ENCODE data around the gene SGPP2.
"Not testable (repeated sequence)": the region's sequence is repeated elsewhere in the genome, so short reads cannot be mapped to it uniquely, and the experiment has no call there.

The SGPP2 gene

DNA sequence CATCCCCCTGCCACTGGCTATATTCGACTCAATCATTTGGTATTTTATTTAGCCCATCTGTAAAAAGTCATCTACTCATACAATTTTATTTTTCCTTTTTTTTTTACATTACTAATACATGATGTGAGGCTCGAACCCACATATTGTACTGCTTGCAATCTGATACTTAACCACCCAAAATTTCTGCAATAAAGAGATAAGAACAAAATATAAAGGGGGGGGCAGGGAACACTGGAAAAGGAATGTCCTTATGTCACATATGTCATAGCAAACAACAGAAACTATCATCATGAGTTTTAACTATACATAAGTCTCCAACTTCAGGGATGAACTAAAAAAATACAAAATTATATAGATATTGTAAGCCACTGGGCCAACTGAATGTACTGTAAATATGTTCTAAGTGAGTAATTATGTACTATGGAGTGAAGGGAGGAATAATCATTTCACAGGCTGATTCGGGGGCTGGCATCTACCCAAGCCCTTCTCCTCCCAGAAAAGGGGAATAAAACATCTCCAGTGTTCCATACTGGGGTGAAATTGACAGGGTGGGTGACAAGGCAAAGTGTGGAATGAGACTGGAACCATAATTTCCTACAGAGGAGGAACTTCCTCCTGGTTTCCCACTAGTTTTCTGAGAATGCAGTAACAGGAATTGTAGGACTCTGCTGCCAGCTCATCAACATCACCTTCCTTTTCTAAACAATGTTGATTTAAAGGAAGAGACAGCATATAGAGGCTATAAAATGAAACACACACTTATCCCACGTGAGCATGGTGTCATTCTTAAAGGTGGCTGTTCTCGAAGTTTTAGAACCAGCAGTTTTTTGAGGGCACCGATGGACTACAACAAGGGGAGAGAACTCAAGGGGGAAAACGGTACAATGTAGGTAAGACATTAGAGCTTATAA, 152.1 kb downstream of the SGPP2 start:
- DNase-seq (ENCODE audit: low spot score) = no peak

DNA sequence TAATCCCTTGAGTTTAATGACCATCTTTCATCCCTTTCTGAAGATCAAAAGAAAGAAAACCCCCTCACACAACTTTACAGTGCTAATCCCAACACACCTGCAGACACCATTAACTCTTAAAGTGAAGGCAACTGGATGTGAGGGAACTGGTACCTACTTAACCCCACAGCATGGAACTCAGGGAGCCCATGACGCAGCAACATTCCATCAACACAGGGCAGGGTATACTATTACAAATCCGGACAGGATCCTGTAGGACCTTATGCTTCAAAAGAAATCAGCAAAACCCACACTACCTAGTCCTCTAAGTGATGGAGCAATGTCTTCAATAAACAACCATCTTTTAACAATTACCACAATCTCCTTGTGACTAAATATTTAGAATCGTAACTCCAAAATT, 153.0 kb downstream of the SGPP2 start:
- DNase-seq (ENCODE audit: low spot score) = no peak

DNA sequence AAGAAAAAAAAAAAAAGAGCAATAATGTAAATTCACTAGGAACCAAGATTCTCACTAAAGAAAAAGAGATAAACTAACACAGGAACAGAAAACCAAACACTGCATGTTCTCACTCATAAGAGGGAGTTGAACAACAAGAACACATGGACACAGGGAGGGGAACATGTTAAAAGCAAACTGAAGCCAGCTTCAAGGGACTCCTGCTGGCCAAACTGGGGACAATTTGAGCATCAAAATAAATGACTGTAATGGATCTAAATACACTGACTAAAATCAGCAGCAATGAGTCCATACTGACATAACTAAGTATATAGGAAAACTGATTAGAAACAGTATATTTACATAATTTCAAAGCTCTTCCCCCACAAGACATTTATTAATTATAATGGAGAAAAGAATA, 158.6 kb downstream of the SGPP2 start:
- DNase-seq (ENCODE audit: low spot score) = no peak

- DNase-seq (ENCODE audit: low spot score) = not testable (repeated sequence)
Observed at GRCh38 chr2:222584589-222584988, 160.2 kb downstream of the SGPP2 start.

DNA sequence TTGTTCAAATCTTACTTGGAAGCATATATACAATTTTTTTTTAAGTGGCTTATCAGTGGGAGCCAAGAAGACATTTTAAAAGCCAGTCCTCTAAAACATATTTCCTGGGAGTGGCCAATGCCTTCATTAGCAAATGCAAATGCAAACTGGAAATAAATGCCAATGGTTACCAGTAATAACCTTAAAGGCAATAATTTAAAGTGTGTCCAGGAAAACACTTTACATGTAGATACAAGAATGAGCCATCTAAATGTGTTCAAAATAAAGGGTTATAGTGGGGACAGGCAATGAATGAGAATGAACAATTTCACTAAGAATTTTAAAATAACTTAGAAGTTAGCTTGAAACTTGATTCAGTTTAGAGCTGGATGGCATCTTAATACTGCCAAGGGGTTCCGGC, 167.3 kb downstream of the SGPP2 start:
- no peak for DNase-seq (ENCODE audit: low spot score)

DNA sequence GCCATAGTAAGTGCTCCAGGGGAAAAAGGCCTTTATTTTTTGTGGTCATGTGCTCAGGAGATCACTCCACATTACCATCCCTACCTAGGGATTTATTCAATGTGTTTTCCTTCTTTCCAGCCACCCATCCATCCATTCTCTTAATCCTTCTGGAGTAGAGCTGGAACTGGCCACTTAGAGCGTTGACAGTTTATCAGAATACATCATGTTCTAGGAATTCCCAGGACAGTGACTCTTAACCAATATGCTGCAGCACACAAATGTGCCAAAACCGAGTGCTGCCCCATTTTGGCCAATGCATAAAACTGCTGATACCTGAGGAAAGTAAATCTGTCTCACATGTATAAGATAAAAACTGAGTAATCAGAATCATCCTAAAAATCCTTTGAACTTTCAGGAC, 167.8 kb downstream of the SGPP2 start:
- DNase-seq (ENCODE audit: low spot score) = no peak

DNA sequence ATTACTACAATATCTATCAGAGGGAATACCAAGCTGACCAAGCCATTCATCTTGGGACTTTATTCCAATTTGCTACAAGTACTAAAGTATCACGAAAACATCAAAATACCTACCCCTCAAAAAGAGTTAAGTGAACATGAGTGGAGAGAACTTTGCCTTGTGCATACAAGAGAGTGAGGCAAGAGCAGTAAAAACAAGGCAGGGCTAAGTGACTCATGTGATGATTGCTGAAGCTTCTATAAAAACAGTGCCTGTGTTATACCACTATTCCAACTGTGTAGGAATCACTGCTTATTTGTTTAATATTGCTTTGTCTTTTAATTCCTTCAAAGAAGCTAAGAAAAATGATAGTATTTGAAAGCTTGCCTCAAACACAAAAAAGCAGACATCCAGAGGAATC, 170.3 kb downstream of the SGPP2 start:
- DNase-seq (ENCODE audit: low spot score) = peak; percentile 67

DNA sequence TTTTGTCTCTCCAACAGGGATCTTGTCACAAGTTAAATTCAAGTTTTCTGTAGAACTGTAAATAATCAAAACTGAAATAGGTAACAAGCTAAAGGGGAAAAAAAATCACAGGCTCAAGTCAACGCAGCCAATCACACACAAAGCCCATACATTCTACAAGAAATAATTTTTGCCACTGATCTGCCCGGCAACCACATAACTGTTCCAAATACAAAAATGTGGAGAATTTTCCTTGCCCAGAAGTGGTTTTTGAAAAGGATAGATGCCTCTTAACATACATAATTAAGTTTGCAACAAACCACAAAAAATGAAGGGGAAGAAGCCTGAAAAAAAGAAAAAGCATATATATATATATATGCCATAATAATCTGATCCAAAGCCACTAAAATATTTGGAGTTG, 171.2 kb downstream of the SGPP2 start:
- DNase-seq (ENCODE audit: low spot score) = no peak

DNA sequence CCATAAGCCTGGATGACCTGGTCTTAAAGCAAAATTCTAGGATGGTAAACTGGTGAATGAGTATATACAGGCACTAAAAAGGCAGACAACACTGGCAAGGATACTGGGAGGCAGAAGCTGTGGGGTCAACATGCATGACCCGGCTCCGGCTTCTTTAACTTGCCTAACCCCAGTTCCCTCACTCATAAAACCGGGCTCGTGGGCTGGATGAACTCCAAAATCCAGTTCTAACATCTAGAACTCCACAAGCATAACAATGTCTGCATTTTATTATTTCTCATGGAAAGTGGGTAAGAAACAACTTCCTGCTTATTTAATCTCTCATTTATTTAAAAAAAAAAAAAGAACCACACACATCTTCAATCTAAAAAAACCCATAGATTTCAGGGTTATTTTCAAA, 174.3 kb downstream of the SGPP2 start:
- DNase-seq (ENCODE audit: low spot score) = no peak

- DNase-seq (ENCODE audit: low spot score) = no peak
Observed at GRCh38 chr2:222603501-222603900, 179.2 kb downstream of the SGPP2 start.

GRCh38 chr2:222604749-222605515, 180.6 kb downstream of the SGPP2 start:
- DNase-seq (ENCODE audit: low spot score) = no peak

DNA sequence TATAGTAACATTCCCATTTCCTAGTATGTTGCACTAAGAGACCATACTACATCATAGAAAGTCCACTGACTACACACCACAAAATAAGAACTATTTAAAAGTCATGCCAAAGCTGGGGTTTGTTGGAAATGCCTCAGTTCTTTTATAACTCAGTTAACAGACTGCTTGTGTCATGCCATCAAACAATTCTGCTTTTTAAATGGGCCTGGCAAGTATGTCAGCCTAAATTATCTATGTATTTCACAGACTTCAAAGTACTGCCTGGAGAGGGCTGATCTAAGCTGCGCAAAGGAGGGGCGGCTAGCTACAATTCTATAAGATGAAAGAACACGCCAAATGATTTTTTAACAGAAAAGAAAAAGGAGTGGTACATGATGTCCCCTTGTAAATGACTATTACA, 182.0 kb downstream of the SGPP2 start:
- no peak for DNase-seq (ENCODE audit: low spot score)

DNA sequence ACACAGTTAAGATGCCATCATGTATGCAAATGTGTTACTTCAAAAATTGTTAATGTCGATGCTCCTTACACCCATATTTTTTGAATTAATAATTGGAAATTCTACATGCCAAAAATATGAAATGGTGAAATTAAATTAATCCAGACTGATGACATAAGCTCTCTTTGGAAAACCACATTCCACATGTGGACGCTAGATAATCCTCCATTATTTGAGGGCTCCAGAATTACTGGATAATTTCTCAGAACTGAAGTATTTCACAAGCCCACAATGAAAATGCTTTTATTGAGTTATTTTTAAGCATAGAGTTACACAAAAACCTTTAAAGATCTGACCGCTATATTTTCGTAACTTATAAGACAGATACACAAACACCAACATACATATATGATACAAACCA, 183.7 kb downstream of the SGPP2 start:
- no peak for DNase-seq (ENCODE audit: low spot score)

DNA sequence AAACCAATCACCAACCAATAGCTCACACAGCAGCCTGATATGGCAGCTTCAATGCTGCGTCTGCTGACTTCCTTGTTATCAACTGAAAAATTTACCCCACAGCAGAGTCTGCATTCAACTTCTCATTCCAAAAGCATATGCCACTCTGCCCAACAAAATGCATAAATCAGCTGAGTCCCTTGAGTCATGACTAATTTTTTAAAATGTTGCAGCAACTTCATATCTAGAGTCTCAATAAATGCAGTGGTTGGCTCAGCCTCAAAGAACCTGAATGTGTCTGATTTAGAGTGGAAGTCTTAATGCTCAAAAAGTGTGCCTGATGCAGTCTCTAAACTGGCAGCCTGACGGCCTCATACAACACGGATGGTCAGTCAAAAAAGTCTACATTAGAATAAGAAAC, 185.0 kb downstream of the SGPP2 start:
- DNase-seq (ENCODE audit: low spot score) = no peak

Measured in LoVo (cell line).